ENCODE results near the gene TRIM32.

The TRIM32 gene, protein sequence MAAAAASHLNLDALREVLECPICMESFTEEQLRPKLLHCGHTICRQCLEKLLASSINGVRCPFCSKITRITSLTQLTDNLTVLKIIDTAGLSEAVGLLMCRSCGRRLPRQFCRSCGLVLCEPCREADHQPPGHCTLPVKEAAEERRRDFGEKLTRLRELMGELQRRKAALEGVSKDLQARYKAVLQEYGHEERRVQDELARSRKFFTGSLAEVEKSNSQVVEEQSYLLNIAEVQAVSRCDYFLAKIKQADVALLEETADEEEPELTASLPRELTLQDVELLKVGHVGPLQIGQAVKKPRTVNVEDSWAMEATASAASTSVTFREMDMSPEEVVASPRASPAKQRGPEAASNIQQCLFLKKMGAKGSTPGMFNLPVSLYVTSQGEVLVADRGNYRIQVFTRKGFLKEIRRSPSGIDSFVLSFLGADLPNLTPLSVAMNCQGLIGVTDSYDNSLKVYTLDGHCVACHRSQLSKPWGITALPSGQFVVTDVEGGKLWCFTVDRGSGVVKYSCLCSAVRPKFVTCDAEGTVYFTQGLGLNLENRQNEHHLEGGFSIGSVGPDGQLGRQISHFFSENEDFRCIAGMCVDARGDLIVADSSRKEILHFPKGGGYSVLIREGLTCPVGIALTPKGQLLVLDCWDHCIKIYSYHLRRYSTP

DNA sequence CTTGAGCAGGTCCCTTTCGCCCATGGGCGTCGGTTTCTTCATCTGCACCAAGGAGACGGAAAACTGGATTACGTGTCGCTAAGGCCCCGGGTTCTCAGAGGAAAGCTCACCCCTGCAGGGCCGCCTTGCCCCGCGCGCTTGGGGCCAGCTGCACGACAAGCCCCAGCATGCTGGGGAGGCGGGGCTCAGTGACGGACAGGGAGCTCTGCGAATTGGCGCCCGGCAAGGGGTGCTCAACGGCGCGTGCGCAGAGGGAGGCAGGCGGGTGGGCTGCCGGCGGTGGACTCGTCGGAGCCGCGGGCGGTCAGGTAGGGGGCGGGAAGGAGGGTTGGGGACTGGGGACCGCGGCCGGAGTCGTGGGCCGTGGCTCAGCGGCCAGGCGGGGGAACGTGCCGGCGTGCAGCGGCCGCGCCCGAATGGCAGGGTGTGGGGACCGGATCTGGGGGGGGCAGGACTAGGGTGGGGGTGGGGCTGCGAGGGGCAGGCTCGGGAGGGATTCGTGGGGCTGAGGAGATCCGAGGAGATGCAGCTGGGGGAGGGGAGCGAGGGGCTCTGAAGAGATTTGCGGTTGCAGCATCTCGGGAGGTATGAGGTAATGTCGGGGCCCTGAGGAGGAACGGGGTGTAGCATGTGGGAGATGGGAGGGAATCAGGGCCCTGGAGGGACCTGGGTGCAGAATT lies at the start of gene TRIM32:
TRIM32 (plus strand) TSS at position 232 of the 680 bp plus-strand sequence. CDS start 10,438 bp downstream, outside the sequence.
- TF ChIP-seq POLR2A (IDR thresholded peaks at IDR 0.05; ENCODE audit: low read depth, low read length): peak; percentile 69; the same call in 1 of the 2 replicates
- FAIRE-seq (peak; percentile 70), DNase-seq (ENCODE audit: insufficient read length, low spot score) (peak; percentile 98)

DNA sequence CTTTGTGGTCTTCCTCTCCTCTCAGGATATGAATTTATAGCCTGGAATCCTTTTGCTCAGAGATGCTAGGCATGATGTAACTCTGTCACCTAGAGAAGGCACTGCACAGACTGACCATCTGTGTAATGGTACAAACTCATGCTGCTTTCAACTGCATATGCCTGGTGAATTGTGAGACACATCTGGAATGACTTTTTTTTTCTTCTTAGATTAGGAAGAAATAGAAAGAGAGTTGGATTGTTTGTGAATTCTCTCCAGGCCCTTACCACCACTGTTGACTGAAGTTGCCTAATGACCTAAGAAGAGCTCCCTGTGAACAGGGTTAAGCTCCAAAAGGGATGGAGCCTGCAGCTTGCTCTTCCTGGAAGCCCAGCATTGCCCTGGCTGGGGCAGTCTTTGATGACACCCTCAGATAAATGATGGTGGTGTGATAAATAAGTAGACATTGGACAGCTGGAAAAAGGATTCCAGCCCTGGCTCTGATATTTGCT lies 47.8 kb upstream of the TRIM32 start:
- peak; percentile 81 for FAIRE-seq

DNA sequence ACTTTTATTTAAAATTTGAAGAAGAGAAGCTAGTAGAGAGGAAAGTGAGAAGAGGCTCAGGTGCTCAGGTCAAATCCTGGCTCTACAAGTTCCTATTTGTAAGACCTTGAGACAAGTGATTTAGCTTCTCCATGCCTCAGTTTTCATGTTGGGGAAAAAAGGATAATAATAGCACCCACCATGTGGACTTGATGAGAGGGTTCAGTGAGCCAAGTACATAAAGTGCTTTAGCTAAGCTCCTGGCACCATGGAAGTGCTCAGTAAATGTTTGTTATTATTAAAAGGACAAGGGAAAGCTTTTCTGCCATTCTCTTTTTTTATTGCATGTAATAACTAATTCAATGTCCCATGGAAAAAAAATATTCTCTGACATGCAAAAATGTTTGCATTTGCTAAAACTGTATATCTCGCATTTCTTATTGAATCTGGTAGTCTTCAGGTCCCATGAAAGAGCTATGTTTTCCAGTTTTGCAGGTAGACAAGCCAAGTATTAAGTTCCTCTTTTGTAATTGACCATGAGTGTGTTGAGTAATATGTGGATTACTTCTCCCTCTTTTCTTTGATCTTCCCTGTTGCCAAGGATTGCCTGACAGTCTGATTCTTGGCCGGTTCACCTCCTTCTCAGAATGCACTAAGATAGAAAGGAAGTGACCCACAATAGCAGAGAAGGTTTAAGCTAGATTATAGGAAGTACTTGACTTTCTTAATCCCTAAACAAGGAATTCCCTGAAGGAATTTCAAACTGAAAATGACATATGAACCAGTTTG lies 45.6 kb upstream of the TRIM32 start:
- FAIRE-seq (peak; percentile 55), DNase-seq (ENCODE audit: insufficient read length, low spot score) (no peak)
- no peak for TF ChIP-seq POLR2A (IDR thresholded peaks at IDR 0.05; ENCODE audit: low read depth, low read length)

More for the DNA sequence above, 47.8 kb upstream of the TRIM32 start:
- DNase-seq (ENCODE audit: insufficient read length, low spot score): no peak
- no peak for TF ChIP-seq POLR2A (IDR thresholded peaks at IDR 0.05; ENCODE audit: low read depth, low read length)

DNA sequence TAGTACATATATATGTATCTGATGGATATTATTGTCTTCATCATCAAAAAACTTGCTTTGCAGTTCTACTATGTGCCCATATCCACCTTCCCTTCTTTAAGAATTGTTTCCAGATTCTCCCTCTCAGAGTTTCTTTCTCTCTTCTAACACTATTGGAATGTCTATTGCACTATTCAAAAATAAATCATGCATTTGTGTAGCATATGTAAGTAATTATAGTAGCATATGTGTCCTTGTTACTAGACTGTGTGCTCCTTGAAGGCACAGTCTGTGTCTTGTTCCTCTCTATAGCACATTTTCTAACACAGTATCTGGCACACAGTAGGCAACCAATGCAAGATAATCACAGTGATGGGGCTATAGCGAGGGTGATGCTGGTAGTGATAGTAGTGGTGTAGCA lies 43.4 kb upstream of the TRIM32 start:
- FAIRE-seq: no peak
- TF ChIP-seq POLR2A (IDR thresholded peaks at IDR 0.05; ENCODE audit: low read depth, low read length): no peak
- no peak for DNase-seq (ENCODE audit: insufficient read length, low spot score)

DNA sequence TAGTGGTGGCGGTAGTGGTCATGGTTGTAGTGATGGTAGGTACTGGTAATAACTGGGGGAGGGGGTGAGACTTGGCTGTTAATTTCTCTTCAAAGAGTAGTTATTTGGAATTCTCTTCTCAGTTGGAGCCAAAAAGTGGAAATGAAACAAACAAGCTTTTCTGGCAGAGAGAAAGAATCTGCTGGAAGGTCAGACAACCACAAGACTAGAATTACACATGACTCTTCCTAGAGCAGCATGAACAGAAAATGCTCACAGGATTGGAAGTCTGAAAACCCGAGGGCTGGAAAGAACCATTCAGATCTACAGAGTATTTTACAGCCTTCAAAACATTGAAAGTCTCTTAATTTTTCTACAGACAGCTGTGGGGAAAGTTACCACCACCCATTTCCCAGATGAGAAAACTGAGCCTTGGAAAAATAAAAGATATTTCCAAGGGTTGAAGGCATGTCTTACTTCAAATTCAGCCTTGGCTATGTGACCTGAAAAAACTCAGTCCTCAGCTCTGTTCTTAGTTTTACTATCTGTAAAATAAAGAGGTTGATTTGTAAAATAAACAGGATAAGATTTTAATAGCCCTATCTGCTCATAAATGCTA lies 42.9 kb upstream of the TRIM32 start:
- no peak for TF ChIP-seq POLR2A (IDR thresholded peaks at IDR 0.05; ENCODE audit: low read depth, low read length)
- DNase-seq (ENCODE audit: insufficient read length, low spot score) (no peak), FAIRE-seq (peak; percentile 27)

DNA sequence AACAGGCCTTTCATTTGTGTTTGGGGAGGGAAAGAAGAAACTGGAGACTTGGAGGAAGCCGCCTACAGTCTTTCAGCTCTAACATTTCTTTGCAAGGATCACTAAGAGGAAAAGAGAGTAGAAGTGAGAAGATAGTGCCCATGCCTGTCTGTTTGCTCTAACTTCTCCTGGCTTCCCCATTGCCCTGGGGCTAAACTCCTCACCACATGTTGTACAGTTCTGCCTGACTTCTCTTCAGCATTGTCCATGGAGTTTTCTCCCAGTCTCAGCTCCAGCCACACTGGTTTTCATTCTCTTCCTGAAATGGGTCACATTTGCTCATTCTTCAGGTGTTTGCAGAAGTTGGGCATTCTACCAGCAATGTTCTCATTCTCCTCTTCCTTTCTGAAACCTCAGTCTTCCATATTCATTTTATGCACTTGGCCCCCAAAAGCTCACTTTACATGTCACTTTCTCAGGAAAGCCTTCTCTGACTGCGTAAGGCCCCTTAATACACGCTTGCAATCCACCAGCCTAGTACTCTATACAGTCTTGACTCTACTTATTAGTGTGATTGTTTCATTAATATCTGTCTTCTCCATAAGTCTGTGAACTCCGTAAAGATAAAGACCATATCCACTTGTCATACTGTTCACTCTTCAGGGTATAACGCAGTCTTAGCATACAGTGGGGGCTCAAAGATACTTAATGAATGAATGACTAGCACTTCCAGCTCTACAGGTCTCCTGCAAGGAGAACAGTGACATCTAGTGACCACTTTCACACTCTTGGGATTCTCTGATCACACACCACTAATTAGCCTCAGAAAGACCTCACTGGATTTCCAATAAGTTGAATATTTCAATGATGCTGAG lies 40.2 kb upstream of the TRIM32 start:
- DNase-seq (ENCODE audit: insufficient read length, low spot score) (no peak), FAIRE-seq (peak; percentile 93)
- TF ChIP-seq POLR2A (IDR thresholded peaks at IDR 0.05; ENCODE audit: low read depth, low read length): no peak

DNA sequence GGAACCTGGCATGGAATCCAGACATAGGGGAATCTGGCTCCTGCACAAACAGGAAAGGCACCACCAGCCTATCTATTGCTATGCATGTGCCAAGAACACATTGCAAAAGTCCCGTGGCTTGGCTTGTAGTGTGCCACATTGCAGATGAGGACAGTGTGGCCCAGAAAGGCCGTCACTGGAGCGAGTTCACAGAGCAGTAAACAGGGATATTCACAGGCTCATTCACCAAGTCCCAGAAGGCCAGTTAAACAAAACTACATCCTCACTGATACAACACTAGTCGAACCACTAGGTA lies 39.6 kb upstream of the TRIM32 start:
- FAIRE-seq (no peak), DNase-seq (ENCODE audit: insufficient read length, low spot score) (no peak)
- no peak for TF ChIP-seq POLR2A (IDR thresholded peaks at IDR 0.05; ENCODE audit: low read depth, low read length)

DNA sequence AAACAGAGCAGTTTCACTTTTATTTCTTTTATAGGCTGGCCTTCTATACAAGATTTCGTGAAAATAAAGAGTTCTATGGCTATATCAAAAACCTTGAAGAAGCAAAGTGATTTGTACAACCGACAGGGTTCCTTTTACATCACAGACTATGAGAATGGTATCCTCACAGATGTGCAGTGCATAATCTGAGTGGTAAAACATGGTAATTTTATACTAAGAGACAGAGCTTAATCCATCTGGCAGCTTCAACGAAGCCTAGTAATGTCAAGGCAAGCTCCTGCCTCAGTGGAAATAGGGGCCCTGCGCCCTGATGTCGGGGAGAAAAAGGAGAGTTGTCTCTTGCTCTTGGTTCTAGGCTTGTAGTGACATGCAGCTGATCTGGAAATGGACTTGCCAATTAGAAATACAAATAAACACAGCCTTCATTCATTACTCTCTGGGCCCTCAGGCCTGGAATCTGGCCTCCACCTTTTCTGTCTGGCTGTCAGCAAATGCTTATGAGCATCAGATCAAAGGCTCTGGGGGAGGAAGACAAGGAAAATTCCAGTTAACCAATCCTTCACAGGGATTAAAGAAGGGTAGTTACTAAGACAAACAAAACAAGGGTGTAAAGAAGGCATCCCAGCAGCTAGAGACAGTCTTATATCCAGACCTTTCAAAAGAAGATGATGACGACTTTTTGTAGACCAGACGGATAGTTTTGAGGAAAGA lies 33.6 kb upstream of the TRIM32 start:
- TF ChIP-seq POLR2A (IDR thresholded peaks at IDR 0.05; ENCODE audit: low read depth, low read length): no peak
- DNase-seq (ENCODE audit: insufficient read length, low spot score) (no peak), FAIRE-seq (no peak)

DNA sequence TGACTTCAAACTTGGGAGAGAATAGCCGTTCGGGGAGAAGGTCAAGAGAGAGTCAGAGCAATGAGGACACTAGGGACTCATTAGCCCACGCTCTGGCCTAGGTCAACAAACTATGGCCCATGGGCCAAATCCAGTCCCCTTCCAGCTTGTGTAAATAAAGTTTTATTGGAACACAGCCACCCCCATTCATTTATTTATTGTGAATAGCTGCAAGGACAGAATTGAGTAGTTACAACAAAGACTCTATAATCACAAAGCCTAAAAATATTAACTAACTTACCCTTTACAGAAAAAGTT lies 33.1 kb upstream of the TRIM32 start:
- FAIRE-seq (no peak), DNase-seq (ENCODE audit: insufficient read length, low spot score) (no peak)

DNA sequence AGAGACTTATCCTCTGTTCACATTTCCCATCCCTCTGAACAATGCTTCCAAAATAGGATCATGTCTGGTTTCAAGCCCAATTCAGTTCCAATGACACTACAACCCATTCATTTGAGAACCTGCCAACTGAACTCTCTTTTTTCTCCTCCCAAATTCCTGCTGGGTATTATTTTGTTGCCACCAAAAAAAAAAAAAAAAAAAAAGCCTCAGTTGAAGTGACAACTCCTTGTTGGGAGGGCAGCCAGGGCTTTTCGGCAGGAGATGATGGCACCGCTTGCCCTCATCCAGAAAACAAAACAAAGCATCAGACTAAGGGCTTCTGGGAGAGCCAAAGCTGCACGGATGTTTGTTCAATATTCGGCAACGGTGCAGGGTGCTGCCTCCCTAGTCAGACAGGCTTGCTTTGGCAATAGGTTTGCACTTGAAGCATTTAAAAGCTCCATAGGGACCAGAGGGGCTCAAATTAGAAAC lies 30.6 kb upstream of the TRIM32 start:
- TF ChIP-seq POLR2A (IDR thresholded peaks at IDR 0.05; ENCODE audit: low read depth, low read length): no peak
- DNase-seq (ENCODE audit: insufficient read length, low spot score) (no peak), FAIRE-seq (no peak)

More for the DNA sequence above, 33.1 kb upstream of the TRIM32 start:
- TF ChIP-seq POLR2A (IDR thresholded peaks at IDR 0.05; ENCODE audit: low read depth, low read length): no peak

DNA sequence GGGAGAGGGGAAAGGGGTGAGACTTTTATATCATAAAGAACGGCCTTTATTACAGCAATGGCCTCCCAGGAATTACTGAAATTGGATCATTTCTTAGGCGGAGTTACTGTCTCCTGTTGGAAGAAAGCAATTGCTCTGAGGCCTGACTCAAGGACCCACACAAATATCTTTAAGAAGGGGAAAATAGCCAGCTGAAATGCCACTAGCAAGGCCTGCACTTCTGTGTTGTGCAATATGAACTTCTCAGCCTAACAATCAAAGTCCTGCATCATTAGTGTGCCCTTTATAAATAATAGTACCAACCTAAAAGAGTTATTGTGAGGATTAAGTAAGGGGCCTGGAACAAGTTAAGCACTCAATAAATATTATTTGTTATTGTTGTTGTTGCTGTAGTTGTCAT lies 30.1 kb upstream of the TRIM32 start:
- TF ChIP-seq POLR2A (IDR thresholded peaks at IDR 0.05; ENCODE audit: low read depth, low read length): no peak
- FAIRE-seq (no peak), DNase-seq (ENCODE audit: insufficient read length, low spot score) (no peak)

DNA sequence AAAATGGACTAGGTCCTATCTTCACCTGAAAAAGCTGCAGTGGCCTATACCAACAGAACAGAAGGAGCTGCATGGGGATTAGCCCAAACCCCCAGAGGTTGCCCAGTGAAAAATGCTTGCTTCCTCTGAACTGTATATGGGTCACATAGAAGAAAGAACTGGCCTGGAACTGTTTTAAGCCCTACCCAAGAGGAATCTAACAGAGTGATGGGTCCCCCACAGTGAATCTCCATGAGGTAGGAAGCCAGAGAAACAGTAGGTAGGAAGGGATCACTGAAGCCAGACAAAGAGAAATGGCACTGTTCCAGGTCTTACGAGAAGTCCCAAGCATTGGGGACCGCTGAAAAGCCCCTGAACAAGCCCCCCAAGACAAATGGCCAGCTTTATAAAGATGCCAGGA lies 28.8 kb upstream of the TRIM32 start:
- DNase-seq (ENCODE audit: insufficient read length, low spot score): no peak
- no peak for TF ChIP-seq POLR2A (IDR thresholded peaks at IDR 0.05; ENCODE audit: low read depth, low read length)
- no peak for FAIRE-seq
